ENCODE results near the gene STAG2. TPM values are rescaled to one million over a fixed set of nuclear protein-coding genes. Genes with fewer than 3 reads are reported as not detected.

The STAG2 gene
- total RNA-seq, 1 donor from 2014 or later: 72.7 TPM

DNA sequence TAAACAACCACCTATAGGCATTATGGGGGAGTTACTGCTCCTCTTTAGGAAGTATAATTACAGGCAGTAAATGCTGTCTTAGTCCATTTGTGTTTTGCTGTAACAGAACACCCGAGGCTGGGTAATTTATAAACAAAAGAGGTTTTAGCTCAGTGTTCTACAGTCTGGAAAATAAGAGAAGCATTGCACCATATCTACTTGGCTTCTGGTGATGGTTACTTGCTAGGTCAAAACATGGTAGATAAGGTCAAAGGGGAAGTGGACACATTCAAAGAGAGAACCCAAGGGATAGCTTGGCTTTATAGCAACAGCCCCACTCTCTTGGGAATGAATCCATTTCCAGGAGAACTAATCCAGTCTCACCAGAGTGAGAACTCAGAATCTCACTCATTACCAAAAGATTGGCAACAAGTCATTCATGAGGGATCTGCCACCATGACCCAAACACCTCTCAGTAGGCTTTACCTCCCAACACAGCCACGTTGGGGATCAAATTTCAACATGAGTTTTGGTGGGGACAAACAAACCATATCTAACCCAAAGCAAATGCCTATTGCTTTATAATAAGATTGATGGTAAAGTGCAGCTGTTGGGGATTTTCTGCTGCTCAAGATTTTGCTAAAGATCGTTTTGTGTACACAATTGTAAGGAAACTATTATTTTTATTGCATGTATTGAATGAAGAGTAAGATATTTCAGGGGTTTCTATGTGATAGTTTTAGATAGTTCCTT, 32.6 kb downstream of the STAG2 start:
- DNase-seq (ENCODE audit: extremely low spot score, unreplicated experiment): no peak
- Mint-ChIP-seq H3K27ac (ENCODE audit: unreplicated experiment) (no peak overlapping the region), H3K4me3 (ENCODE audit: unreplicated experiment) (no peak overlapping the region), H3K27me3 (ENCODE audit: unreplicated experiment) (no peaks in the 10 kb centered on the region), H3K4me1 (ENCODE audit: unreplicated experiment) (peaks cover 14% of the 10 kb centered on the region), H3K36me3 (ENCODE audit: unreplicated experiment) (no peaks in the 10 kb centered on the region), H3K9me3 (ENCODE audit: unreplicated experiment) (peaks cover 7% of the 10 kb centered on the region)
- TF ChIP-seq, protein P1, sequence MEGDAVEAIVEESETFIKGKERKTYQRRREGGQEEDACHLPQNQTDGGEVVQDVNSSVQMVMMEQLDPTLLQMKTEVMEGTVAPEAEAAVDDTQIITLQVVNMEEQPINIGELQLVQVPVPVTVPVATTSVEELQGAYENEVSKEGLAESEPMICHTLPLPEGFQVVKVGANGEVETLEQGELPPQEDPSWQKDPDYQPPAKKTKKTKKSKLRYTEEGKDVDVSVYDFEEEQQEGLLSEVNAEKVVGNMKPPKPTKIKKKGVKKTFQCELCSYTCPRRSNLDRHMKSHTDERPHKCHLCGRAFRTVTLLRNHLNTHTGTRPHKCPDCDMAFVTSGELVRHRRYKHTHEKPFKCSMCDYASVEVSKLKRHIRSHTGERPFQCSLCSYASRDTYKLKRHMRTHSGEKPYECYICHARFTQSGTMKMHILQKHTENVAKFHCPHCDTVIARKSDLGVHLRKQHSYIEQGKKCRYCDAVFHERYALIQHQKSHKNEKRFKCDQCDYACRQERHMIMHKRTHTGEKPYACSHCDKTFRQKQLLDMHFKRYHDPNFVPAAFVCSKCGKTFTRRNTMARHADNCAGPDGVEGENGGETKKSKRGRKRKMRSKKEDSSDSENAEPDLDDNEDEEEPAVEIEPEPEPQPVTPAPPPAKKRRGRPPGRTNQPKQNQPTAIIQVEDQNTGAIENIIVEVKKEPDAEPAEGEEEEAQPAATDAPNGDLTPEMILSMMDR (IDR thresholded peaks at IDR 0.05): no peak

DNA sequence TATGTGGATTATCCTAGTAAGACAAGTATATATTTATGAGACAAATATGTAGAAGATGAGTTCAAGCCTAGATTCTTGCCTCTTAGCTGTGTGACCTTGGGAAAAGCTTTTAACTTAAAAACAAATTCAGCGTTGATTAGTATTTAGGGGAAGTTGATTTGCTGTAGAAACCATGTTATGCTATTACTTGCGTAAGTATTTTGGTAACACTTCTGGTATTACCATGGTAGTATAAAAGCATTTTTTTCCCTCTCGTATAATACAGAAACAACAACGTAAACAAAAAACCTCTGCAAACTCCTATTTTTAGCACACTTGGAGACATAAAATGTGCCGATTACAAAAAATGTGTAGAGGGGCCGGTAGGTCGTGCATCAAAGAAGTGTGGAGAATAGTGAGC, 33.2 kb downstream of the STAG2 start:
- TF ChIP-seq, protein P1 (IDR thresholded peaks at IDR 0.05): no peak
- H3K4me3 Mint-ChIP-seq (ENCODE audit: unreplicated experiment): no peak overlapping the region
- no peaks in the 10 kb centered on the region for H3K36me3 Mint-ChIP-seq (ENCODE audit: unreplicated experiment)
- DNase-seq (ENCODE audit: extremely low spot score, unreplicated experiment): no peak
- H3K4me1 Mint-ChIP-seq (ENCODE audit: unreplicated experiment): peaks cover 13% of the 10 kb centered on the region
- H3K9me3 Mint-ChIP-seq (ENCODE audit: unreplicated experiment): peaks cover 7% of the 10 kb centered on the region
- H3K27me3 Mint-ChIP-seq (ENCODE audit: unreplicated experiment): no peaks in the 10 kb centered on the region
- no peak overlapping the region for H3K27ac Mint-ChIP-seq (ENCODE audit: unreplicated experiment)

DNA sequence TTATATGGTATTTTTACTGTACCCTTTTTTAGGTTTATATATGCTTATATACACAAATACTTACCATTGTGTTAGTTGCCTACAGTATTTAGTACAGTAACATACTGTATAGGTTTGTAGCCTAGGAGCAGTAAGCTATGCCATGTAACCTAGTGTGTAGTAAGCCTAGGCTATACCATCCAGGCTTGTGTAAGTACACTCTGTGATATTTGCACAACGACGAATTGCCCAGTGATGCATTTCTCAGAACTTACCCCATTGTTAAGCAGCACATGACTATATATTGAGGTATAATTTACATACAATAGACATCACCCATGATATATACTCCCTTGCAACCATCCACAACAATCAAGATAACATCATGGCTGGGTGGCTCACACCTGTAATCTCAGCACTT, 40.1 kb downstream of the STAG2 start:
- Mint-ChIP-seq H3K4me1 (ENCODE audit: unreplicated experiment) (peaks cover 2% of the 10 kb centered on the region), H3K27me3 (ENCODE audit: unreplicated experiment) (no peaks in the 10 kb centered on the region)
- TF ChIP-seq, protein P1 (IDR thresholded peaks at IDR 0.05): no peak

DNA sequence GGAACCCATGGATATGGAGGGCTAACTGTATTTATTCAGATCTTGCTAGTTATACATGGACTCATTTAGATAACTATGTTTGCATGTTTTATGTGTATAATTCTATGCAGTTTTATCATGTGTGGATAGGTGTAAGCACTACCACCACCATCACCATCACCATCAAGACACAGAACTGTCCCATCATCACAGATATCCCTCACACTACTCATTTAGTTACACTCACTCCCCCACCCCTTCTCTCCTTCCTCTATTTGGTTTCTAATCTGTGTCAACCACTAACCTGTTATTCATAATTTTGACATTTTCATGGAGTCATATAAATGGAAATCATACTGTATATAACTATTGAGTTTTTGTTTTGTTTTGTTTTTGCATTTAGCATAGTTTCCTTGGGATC, 43.7 kb downstream of the STAG2 start:
- peaks cover 14% of the 10 kb centered on the region for H3K4me1 Mint-ChIP-seq (ENCODE audit: unreplicated experiment)
- no peaks in the 10 kb centered on the region for H3K36me3 Mint-ChIP-seq (ENCODE audit: unreplicated experiment)
- TF ChIP-seq, protein P1 (IDR thresholded peaks at IDR 0.05): no peak
- H3K4me3 Mint-ChIP-seq (ENCODE audit: unreplicated experiment): no peak overlapping the region
- H3K9me3 Mint-ChIP-seq (ENCODE audit: unreplicated experiment): peaks cover 5% of the 10 kb centered on the region
- DNase-seq (ENCODE audit: extremely low spot score, unreplicated experiment): no peak
- no peaks in the 10 kb centered on the region for H3K27me3 Mint-ChIP-seq (ENCODE audit: unreplicated experiment)
- H3K27ac Mint-ChIP-seq (ENCODE audit: unreplicated experiment): no peak overlapping the region

More for the DNA sequence above, 40.1 kb downstream of the STAG2 start:
- DNase-seq (ENCODE audit: extremely low spot score, unreplicated experiment): no peak
- H3K9me3 Mint-ChIP-seq (ENCODE audit: unreplicated experiment): peaks cover 5% of the 10 kb centered on the region
- no peaks in the 10 kb centered on the region for H3K36me3 Mint-ChIP-seq (ENCODE audit: unreplicated experiment)
- no peak overlapping the region for H3K4me3 Mint-ChIP-seq (ENCODE audit: unreplicated experiment)
- no peak overlapping the region for H3K27ac Mint-ChIP-seq (ENCODE audit: unreplicated experiment)

DNA sequence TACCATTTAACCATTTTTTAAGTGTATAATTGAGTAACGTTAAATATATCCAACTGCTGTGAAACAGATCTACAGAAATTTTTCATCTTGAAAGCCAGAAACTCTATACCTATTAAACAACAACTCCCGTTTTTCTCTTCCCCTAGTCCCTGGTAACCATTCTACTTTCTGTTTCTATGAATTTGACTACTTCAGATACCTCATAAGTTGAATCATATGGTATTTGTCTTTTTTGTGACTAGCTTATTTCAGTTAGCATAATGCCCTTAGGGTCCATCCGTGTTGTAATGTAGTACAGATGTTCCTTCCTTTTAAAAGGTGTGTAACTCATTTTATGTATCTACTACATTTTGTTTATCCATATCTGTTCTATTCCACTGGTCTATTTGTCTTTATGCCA, 48.7 kb downstream of the STAG2 start:
- peak overlapping the region; percentile 16 for H3K27ac Mint-ChIP-seq (ENCODE audit: unreplicated experiment)

More for the DNA sequence above, 48.7 kb downstream of the STAG2 start:
- H3K4me1 Mint-ChIP-seq (ENCODE audit: unreplicated experiment): peaks cover 27% of the 10 kb centered on the region
- TF ChIP-seq, protein P1 (IDR thresholded peaks at IDR 0.05): no peak
- H3K4me3 Mint-ChIP-seq (ENCODE audit: unreplicated experiment): no peak overlapping the region
- DNase-seq (ENCODE audit: extremely low spot score, unreplicated experiment): no peak
- no peaks in the 10 kb centered on the region for H3K36me3 Mint-ChIP-seq (ENCODE audit: unreplicated experiment)
- no peaks in the 10 kb centered on the region for H3K9me3 Mint-ChIP-seq (ENCODE audit: unreplicated experiment)
- no peaks in the 10 kb centered on the region for H3K27me3 Mint-ChIP-seq (ENCODE audit: unreplicated experiment)
